Body of pancreas (tissue), 4 donors: Measurements from ENCODE around the gene SDHD.

Experiments used
- POLR2A ChIP-seq, 3 donors: fragments of 450-650 bp; IDR thresholded peaks; one replicate each; pipeline ENCODE4 v1.6.1; 2016; ENCODE audit warnings: antibody characterized with exemption in 3 of 3, mild to moderate bottlenecking in 2 of 3
- TF ChIP-seq, protein P1 (sequence below), 7 experiments: fragments of 450-650 bp in 4 of 7; fragments of 200-600 bp in 3 of 7; sonication (generic) in 3 of 7; IDR thresholded peaks; one replicate each; pipeline ENCODE4 v1.5.1; 2016 to 2019; ENCODE audit warnings: antibody characterized with exemption in 7 of 7

DNA sequence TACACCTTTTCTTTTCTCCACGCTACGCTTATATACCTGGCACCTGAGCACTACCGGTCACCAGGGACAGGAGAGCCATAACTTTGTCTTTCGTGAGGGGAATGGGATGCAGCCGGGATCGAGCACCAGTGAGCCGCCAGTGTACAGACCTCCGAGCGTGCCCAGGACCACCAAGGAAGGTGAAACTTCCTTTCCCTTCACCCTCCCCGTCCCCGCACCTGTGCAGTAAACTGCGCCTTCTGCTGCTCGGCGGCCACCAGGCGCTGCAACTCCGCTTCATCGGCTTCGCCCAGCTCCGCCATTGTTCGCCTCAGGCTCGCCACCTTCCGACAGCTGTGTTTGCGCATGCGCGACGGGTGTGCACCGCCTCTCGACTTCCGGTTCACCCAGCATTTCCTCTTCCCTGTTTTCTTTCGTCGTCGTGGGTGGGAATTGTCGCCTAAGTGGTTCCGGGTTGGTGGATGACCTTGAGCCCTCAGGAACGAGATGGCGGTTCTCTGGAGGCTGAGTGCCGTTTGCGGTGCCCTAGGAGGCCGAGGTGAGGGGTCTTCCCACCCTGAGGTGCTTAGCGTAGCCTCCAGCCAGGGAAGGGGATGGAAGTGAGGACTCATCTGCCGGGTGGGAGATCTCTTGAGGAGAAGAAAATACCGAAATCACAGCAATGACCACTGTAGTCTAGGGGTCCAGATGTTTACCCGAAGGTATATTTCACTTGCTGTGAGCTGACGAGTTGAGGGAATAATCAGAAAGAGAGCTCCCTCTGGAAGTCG is at the start of gene SDHD, which contains the start of gene TIMM8B:
- TF ChIP-seq, protein P1, sequence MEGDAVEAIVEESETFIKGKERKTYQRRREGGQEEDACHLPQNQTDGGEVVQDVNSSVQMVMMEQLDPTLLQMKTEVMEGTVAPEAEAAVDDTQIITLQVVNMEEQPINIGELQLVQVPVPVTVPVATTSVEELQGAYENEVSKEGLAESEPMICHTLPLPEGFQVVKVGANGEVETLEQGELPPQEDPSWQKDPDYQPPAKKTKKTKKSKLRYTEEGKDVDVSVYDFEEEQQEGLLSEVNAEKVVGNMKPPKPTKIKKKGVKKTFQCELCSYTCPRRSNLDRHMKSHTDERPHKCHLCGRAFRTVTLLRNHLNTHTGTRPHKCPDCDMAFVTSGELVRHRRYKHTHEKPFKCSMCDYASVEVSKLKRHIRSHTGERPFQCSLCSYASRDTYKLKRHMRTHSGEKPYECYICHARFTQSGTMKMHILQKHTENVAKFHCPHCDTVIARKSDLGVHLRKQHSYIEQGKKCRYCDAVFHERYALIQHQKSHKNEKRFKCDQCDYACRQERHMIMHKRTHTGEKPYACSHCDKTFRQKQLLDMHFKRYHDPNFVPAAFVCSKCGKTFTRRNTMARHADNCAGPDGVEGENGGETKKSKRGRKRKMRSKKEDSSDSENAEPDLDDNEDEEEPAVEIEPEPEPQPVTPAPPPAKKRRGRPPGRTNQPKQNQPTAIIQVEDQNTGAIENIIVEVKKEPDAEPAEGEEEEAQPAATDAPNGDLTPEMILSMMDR (IDR thresholded peaks at IDR 0.05): peak in 4 of 7 experiments; percentile 40 to 54 (median 47)
- peak; percentile 21 to 81 (median 75) for TF ChIP-seq POLR2A (IDR thresholded peaks at IDR 0.05)
